GM19238 (cell line): ENCODE measurements around the gene ARHGAP12.
"Not testable (repeated sequence)": the region's sequence is repeated elsewhere in the genome, so short reads cannot be mapped to it uniquely, and the experiment has no call there.

Experiments used
- DNase-seq: peaks from one replicate; pipeline ENCODE4 v3.0.0; 2011; ENCODE audit warnings: low spot score; ENCODE audit not compliant: insufficient read length

The ARHGAP12 gene

DNA sequence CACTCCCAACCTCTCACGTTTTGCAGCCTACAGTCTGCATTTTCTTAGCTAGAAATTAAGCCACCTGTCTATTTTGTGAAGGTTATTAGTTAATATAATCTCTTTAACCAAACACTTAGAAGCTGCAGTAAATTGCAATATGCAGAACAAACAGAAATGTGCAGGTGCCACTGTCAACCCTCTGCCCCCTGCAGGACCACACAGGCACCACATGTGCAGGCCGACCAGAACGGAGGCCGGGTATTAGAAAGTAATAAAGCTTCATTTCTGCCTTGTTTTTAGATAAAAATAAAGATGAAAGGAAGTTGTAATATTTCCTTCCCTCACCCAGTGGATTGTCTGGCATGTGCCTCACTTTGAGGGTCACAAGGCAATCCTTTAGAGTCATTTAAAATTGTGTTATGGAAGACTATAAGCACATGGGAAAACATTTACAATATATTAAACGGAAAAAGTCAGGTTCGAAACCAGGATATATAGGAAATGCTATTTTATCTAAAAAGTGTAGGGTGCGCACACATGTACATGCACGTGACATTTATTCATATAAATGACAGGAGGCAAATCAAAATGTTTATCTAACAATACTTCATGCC is 158.2 kb downstream of the ARHGAP12 start:
- peak; percentile 60 for DNase-seq

GRCh38 chr10:31769564-31769963 is 159.1 kb downstream of the ARHGAP12 start:
- DNase-seq = no peak

GRCh38 chr10:31768935-31769334 is 159.7 kb downstream of the ARHGAP12 start:
- not testable (repeated sequence) for DNase-seq

DNA sequence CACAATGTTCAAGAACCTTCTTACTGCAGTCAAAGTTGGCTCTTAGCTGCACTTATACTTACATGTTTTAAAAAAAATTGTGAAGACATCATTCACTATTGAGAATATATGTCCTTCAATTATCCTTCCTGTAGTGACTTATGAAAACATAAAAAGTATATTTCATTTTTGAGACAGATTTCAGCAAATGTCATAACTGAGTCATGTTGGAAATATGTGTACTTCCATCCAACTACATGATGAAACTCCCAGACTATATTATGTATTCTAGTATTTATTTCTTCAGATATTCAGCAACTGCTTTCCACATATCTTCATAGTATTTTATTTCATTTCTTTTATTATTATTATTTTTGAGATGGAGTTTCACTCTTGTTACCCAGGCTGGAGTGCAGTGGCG is 160.2 kb downstream of the ARHGAP12 start:
- no peak for DNase-seq

DNA sequence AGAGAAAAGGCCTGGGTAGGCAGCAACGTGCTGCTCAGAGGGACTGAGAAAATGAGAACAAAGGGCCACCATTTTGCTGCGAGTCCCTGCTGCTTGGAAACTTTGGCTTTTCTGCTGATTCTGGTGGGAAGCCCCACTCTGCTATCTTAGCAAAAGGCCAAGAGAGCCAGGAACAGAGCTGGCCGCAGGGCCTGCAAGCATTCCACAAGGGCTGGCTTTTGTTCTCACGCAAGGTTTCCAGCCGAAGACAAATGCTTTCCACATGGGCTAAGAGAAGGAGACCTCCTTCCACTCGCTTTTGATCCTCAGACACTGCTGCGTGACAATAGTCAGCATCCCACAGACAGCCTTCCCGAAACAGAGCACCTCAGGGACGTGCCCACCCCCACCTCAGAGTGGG is 163.1 kb downstream of the ARHGAP12 start:
- DNase-seq = no peak

GRCh38 chr10:31762316-31762715 is 166.3 kb downstream of the ARHGAP12 start:
- no peak for DNase-seq

DNA sequence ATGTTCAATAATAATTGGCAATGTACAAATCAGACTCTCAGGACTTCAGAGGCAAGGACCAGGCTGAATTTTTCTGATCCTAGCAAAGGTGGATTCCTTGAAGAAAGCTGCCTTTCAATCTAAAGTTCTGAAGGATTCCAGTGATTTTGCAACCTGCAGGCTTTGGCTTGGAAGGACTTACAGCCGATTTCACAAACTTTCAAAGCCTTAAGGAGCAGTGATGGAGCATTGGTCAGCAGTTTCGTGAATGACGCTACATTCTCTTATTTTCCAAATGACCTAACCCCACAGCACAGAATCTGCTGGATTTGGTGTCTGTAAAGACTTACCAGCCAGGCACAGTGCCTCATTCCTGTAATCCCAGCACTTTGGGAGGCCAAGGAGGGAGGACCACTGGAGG is 167.5 kb downstream of the ARHGAP12 start:
- DNase-seq = no peak

GRCh38 chr10:31760674-31761081 is 168.0 kb downstream of the ARHGAP12 start:
- no peak for DNase-seq

DNA sequence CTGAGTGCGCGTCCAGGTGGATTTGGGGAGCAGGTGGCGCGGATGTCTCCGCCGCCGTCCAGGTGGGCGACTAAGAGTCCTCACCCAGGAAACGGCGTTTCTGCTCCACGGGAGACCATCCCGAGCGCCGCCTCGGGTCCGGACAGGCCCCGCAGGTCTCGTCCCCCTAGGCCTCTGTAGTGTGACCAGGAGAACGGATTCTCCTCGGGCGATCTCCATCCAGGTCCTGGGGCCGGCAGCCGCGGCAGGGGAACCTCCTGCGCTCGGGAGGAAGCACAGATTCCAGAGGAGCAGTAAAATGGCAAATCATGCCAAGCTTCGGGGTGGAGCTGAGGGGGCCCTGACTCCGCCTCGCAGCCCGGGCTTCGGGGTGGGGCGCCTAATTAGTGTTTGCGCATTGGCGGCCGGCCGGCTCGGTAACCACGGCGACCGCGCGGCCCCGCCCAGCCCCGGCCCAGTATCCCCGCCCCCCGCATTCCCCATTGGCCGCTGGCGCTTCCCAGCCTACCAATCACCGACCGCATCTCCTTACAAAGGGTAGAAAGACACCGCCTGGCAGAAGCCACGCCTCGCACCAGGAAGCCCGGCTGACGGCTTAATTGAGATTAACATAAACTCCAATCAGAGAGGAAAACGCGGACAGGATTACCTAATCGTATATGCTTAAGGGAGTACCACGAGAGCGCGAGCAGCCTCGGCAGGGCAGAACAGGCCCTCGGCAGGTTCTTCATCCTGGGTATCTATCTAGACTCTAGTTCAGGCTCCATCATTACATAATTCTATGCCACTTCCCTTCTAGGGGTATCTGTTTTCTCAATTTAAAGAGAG is 168.6 kb downstream of the ARHGAP12 start:
- peak; percentile 94 for DNase-seq

DNA sequence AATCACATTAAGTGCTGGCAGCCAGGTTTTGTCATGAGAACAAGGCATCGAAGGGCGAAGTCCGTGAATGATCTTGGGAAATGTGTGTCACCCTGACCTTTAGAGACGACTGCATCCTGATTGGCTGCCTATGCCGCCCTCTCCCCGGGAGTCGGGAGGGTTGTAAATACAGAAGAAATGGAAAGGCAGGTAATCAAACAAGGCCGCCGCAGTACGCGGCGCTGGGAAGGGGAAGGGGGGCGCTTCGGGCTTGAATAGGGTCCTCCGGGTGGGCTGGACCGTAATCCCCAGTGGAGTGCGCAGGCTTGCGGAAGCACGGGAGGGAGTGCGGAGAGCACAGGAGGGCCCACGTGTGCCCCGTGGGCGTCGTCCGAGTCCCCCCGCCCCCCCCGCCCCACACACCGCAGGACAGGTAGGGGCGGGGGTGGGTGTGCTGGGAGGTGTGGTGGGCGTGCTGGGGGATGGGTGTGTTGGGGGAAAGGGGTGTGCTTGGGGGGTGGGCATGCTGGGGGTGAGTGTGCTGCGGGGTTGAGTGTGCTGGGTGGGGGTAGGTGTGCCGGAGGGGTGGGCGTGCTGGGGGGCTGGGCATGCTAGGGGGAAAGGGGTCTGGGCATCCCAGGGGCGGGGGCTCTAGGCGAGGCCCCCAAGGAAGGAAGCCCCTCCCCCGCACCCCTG is 169.4 kb downstream of the ARHGAP12 start:
- peak; percentile 20 for DNase-seq

- no peak for DNase-seq
These were observed 170.1 kb downstream of the ARHGAP12 start for GRCh38 chr10:31758495-31758894.

GRCh38 chr10:31757831-31758230 is 170.8 kb downstream of the ARHGAP12 start:
- DNase-seq = no peak

DNA sequence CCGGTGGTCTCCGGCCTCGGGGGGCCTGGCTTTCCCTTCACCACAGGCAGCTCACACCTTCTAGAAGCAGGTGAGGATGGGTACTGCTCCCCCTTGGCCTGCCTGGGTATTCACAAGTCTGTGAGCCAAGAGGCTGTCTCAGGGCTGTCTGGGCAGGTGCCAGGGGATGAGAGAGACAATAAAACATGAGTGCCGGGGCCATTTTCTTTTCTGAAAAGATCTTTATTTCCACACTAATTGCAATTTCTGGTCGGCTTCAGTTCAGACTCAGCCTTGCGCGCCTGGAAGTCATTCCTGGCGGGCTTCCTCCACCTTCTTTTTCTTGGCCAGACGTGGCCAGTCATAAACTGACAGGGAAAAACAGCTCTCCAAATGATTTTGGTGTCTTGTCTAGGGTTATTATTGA is 171.2 kb downstream of the ARHGAP12 start:
- DNase-seq = no peak

GRCh38 chr10:31756729-31757110 is 171.9 kb downstream of the ARHGAP12 start:
- DNase-seq = no peak

DNA sequence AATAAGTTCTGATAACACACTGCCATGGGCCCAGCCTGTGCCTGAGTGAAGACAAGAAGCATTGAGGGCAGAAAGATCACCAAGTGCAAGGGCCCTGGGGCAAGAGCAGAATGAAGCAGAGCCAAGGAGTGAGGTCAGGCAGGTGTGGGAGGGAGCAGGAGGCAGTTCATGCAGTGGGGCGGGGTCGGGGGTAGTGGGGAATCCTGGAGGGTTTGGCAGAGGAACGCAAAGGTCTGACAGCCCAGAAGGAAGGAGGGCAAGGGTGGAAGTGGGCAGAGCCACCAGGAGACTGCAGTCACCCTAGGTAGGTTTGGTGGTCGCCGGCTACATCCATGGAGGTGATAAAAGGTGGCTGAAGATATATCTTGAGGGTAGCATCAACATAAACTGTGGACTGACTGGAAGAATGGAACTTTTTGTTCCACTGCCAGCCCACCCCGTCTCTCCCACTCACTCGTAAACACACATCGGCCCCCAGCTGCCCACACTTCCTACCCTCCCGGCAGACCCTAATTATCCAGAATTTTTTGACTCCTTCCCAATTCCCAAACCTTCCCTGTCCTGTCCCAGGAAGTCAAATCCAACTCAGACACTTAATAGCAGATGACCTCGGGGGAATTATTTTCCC is 172.4 kb downstream of the ARHGAP12 start:
- DNase-seq = no peak
